Activated T-cell treated with anti-CD3 and anti-CD28 coated beads for 24 hours (primary cell): ENCODE results near the gene ZNF700.
"Not testable (repeated sequence)": the region's sequence is repeated elsewhere in the genome, so short reads cannot be mapped to it uniquely, and the experiment has no call there.

Source experiments
- DNase-seq: peaks from one replicate; pipeline ENCODE4 v3.0.0-alpha.2; 2020; ENCODE audit warnings: low read depth

ZNF700 gene

GRCh38 chr19:11941361-11941887, 16.5 kb downstream of the ZNF700 start:
- not testable (repeated sequence) for DNase-seq

- no peak for DNase-seq
Observed at GRCh38 chr19:11942008-11942842, 17.3 kb downstream of the ZNF700 start.

GRCh38 chr19:11942843-11943108, 17.9 kb downstream of the ZNF700 start:
- DNase-seq: no peak

DNA sequence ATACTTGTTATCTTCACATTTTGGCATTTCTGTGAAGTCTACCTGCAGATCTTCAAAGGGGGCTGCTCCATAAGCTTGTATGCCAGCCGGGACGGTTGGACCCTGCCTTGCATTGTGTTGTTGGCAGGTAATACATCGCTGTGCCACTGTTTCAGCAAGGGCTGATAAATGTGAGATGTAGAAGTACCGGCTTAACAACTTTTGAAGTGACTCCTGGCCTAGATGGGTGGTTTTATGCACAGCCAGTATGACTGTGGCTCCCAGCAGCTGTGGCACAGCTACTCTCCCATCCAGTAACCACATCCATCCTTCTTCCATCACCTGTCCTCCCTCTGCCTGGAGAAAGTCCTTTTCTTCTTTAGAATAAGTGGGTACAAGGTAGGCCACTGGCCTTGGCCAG, 19.7 kb downstream of the ZNF700 start:
- DNase-seq: no peak

GRCh38 chr19:11948646-11949045, 23.7 kb downstream of the ZNF700 start:
- DNase-seq: no peak

- no peak for DNase-seq
Observed at GRCh38 chr19:11949201-11949600, 24.3 kb downstream of the ZNF700 start.

GRCh38 chr19:11949614-11950080, 24.7 kb downstream of the ZNF700 start:
- DNase-seq: not testable (repeated sequence)

DNA sequence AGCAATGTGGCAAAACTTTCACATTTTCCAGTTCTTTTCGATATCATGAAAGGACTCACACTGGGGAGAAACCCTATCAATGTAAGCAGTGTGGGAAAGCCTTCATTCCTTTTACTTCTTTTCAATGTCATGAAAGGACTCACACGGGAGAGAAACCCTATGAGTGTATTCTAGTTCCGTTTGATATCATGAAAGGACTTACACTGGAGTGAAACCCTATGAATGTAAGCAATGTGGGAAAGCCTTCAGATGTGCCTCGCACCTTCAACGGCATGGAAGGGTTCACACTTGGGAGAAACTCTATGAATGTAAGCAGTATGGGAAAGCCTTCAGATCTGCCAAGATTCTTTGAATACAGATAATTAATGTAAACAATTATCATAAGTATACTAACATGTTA, 25.4 kb downstream of the ZNF700 start:
- no peak for DNase-seq

DNA sequence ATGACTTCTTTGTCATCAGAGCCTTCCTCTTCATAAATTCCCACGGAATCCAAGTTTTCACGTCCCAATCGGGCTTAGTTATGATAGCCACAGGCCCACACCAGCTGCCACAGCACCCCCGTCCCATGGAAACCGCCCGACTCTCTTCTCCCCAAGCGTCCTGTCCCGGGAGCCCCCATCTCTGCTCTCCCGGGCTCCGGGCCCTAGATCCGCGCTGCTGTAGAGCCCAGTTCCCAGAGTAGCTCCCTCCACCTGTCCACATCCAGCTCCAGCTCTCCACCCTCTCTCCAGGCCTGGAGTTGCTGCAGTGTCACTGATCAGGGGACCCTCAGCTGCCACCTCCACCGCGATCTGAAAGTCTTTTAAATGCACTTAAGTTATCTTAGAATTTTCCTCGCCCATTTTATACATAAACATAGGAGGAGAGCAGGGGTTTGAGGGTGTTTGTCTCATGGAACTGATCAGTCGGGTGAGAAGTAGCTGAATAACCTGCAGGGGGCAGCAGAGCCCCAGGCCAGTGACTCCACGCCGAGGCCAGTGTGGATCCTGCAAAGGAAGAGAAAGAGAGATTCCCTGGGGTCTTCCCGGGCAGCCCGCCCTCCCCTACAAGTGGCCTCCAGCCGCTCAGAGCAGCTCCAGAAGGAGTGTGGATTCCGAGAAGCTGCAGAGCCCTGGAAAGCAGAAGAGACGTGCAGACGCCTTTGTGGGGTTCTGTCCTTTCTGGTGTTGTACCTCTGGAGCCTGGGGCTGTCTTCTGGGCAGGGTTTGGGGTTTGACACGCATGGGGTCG, 38.9 kb downstream of the ZNF700 start:
- peak; percentile 61 for DNase-seq

DNA sequence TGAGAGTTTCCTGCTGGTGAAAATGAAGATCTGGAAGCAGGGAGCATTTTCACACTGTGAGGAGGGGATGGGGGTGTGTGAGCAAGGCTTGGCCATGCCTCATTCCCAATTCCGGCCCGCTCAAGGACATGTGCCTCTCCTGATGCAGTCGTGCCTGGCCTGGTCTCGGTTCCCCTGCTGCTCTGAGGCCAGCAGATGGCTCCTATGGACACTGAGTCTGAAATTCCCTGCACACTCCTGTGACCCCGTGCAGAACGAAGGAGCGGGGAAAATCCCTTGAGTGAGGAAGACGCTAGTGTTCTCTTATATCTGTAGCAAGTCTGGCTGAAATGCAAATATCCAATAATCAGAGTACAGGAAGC, 39.6 kb downstream of the ZNF700 start:
- DNase-seq: no peak

GRCh38 chr19:11964858-11965645, 40.1 kb downstream of the ZNF700 start, which contains the start of gene ZNF763:
TSS of gene ZNF763 (plus strand) at chr19:11965040. CDS start at chr19:11965209, 169 bp downstream.
- DNase-seq: peak; percentile 80

DNA sequence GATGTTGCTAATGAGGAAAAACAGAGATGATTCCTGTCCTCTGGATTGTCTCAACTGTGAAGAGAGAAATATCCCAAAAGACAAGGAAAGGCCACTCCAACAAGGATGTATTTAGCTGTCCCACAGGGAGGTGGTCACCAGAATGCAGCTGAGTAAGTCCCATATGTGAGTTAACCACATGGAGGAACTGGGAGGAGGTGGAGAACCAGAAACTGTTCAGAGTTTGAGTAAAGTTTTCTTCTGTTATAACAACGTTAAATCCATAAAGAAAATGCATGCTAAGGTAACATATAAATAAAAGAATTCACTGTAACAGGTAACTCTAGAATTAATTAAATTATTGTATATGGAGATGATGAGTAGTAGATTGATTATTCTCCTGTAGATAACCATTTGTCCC, 45.3 kb downstream of the ZNF700 start:
- no peak for DNase-seq

- DNase-seq: no peak
Observed at GRCh38 chr19:11971041-11971440, 46.1 kb downstream of the ZNF700 start.

- DNase-seq: no peak
Observed at GRCh38 chr19:11973019-11973810, 48.3 kb downstream of the ZNF700 start.

DNA sequence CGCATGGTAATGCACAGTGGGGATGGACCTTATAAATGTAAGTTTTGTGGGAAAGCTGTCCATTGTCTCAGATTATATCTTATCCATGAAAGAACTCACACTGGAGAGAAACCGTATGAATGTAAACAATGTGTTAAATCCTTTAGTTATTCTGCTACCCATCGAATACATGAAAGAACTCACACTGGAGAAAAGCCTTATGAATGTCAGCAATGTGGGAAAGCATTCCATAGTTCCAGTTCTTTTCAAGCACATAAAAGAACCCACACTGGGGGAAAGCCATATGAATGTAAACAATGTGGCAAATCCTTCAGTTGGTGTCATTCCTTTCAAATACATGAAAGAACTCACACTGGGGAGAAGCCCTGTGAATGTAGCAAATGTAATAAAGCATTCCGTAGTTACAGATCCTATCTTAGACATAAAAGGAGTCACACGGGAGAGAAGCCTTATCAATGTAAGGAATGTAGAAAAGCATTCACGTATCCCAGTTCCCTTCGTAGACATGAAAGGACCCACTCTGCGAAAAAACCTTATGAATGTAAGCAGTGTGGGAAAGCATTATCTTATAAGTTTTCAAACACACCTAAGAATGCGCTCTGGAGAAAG, 53.7 kb downstream of the ZNF700 start:
- DNase-seq: no peak

DNA sequence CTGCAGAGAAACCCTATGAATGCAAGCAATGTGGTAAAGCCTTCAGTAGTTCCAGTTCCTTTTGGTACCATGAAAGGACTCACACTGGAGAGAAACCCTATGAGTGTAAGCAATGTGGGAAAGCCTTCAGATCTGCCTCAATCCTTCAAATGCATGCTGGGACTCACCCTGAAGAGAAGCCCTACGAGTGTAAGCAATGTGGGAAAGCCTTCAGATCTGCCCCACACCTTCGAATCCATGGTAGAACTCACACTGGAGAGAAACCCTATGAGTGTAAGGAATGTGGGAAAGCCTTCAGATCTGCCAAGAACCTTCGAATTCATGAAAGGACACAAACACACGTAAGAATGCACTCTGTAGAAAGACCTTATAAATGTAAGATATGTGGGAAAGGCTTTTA, 54.6 kb downstream of the ZNF700 start:
- no peak for DNase-seq

DNA sequence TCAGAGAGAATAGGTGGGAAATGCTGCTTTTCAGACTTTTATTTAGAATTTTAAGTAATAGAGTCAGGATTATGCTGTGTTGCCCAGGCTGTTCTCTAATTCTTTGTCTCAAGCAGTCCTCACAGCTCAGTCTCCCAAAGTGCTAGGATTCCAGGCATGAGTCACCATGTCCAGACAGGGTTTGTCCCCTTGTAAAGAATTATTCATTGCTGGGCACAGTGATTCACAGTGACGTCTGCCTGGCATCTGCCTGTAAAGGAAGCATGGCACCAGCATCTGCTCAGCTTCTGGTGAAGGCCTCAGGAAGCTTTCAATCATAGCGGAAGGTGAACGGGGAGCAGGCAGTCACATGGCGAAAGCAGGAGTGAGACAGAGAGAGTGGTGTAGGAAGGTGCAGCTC, 57.6 kb downstream of the ZNF700 start:
- no peak for DNase-seq

- DNase-seq: no peak
Observed at GRCh38 chr19:11984986-11985385, 60.1 kb downstream of the ZNF700 start.

GRCh38 chr19:11986754-11987153, 61.8 kb downstream of the ZNF700 start:
- no peak for DNase-seq

GRCh38 chr19:11987405-11988281, 62.7 kb downstream of the ZNF700 start:
- DNase-seq: peak; percentile 94
